Naive thymus-derived CD8-positive, alpha-beta T cell (primary cell): ENCODE measurements around the gene SLC7A8. TPM values are rescaled to one million over a fixed set of nuclear protein-coding genes. Genes with fewer than 3 reads are reported as not detected.

Experiments
- ATAC-seq, 2 donors: fragments of 150-1000 bp; cut with Tn5 transposase in 1 of 2; sonication (Bioruptor Pico), chemical (Tn5 transposase) in 1 of 2; 1 replicate in 1 of 2; 2 replicates in 1 of 2; pipeline ENCODE4 v1.10.0; 2021; ENCODE audit warnings: mild to moderate bottlenecking in 2 of 2, moderate library complexity in 2 of 2
- POLR2A ChIA-PET: fragments of 350-600 bp; sonication (Branson Sonifier 250); formaldehyde crosslinking; loops from one replicate; lab custom pipeline; 2021; ENCODE audit warnings: antibody characterized with exemption; lab: Charles Lee
- DNase-seq, 10 donors: peaks; one replicate each; pipeline versions ENCODE4 v3.0.0 to v3.0.0-alpha.2; 2020 to 2022
- H3K27ac Mint-ChIP-seq, 10 donors: one replicate each; pipeline ENCODE4 v1.8.0; 2020 to 2022; ENCODE audit warnings: mild to moderate bottlenecking in 10 of 10, mixed read lengths in 10 of 10, moderate library complexity in 4 of 10, inconsistent platforms in 1 of 10
- H3K27me3 Mint-ChIP-seq, 5 donors: one replicate each; pipeline ENCODE4 v1.8.0; 2021 to 2022; ENCODE audit warnings: mixed read lengths in 5 of 5
- H3K36me3 Mint-ChIP-seq, 3 donors: one replicate each; pipeline ENCODE4 v1.8.0; 2020 to 2022; ENCODE audit warnings: mixed read lengths in 3 of 3, mild to moderate bottlenecking in 2 of 3, inconsistent platforms in 1 of 3
- H3K4me1 Mint-ChIP-seq, 4 donors: one replicate each; pipeline ENCODE4 v1.8.0; 2021 to 2022; ENCODE audit warnings: mixed read lengths in 4 of 4
- H3K4me3 Mint-ChIP-seq, 10 donors: one replicate each; pipeline ENCODE4 v1.8.0; 2020 to 2022; ENCODE audit warnings: mild to moderate bottlenecking in 10 of 10, mixed read lengths in 10 of 10, moderate library complexity in 6 of 10, inconsistent platforms in 1 of 10
- H3K9me3 Mint-ChIP-seq, 9 donors: one replicate each; pipeline ENCODE4 v1.8.0; 2020 to 2022; ENCODE audit warnings: mixed read lengths in 9 of 9, mild to moderate bottlenecking in 3 of 9, inconsistent platforms in 1 of 9, moderate library complexity in 1 of 9
- polyA plus RNA-seq, 3 donors: library from polyadenylated mRNA; unstranded; fragments of 300-500 nt; fragmentation: Illumina TruSeq; gene quantifications; one replicate each; pipeline ENCODE4 v1.2.3, GENCODE V29; 2021
- total RNA-seq, 8 experiments: library from RNA in 2 of 8; stranded (reverse) in 2 of 8; gene quantifications; one replicate each; pipeline ENCODE4 v1.2.3 and lab custom pipeline; 2021 to 2026

Gene SLC7A8
- total and polyA plus RNA-seq, 5 experiments from 2014 or later = 4.0 to 12.8 (median 7.9) TPM

- H3K4me1 Mint-ChIP-seq = peaks cover 24 to 60% (median 34%) of the 10 kb centered on the region in 4 donors
- H3K9me3 Mint-ChIP-seq = no peaks in the 10 kb centered on the region
- POLR2A ChIA-PET = interaction anchor here (0.5 to 3.6 kb wide), 39 partner anchors 7 to 1659 kb away, joined by 3 to 123 read pairs (median 4); partner anchors contain the start of genes CEBPE, DCAF11, HAUS4 and IRF9
- ATAC-seq = peak; percentile 88
- H3K27ac Mint-ChIP-seq = no peak within 1 kb of the TSS
- DNase-seq = peak in 9 of 10 donors; percentile 81 to 100 (median 100)
- peaks cover 8 to 62% (median 14%) of the 10 kb centered on the region in 3 donors for H3K36me3 Mint-ChIP-seq
- H3K4me3 Mint-ChIP-seq = no peak within 1 kb of the TSS
- no peaks in the 10 kb centered on the region for H3K27me3 Mint-ChIP-seq
Measured at GRCh38 chr14:23095196-23096108, 88.0 kb downstream of the SLC7A8 start, which contains the start of gene C14orf119. C14orf119 (plus strand) TSS chr14:23095505; CDS start chr14:23097659, 2,154 bp downstream.

GRCh38 chr14:23094666-23095195 is 88.7 kb downstream of the SLC7A8 start, which contains the start of gene ACIN1:
ACIN1 (minus strand) TSS chr14:23095136; CDS start chr14:23095112, 24 bp downstream.
- POLR2A ChIA-PET = interaction anchor here (0.5 to 3.6 kb wide), 37 partner anchors 8 to 1658 kb away, joined by 3 to 123 read pairs (median 4); partner anchors contain the start of genes CEBPE, DCAF11, HAUS4 and LRP10
- ATAC-seq = peak; percentile 35 to 48

GRCh38 chr14:23093991-23094665 is 89.3 kb downstream of the SLC7A8 start:
- Mint-ChIP-seq H3K36me3 (peaks cover 12 to 66% (median 16%) of the 10 kb centered on the region in 3 donors), H3K4me3 (no peak overlapping the region), H3K4me1 (peaks cover 22 to 64% (median 34%) of the 10 kb centered on the region in 4 donors), H3K9me3 (no peaks in the 10 kb centered on the region), H3K27me3 (no peaks in the 10 kb centered on the region), H3K27ac (no peak overlapping the region)
- no peak for ATAC-seq
- DNase-seq = peak in 5 of 10 donors; percentile 70 to 87 (median 74)
- POLR2A ChIA-PET = interaction anchor here (0.6 to 3.6 kb wide), 22 partner anchors 9 to 1101 kb away, joined by 3 to 123 read pairs (median 6); partner anchors contain the start of genes CEBPE, DCAF11, NRL and OXA1L

More at GRCh38 chr14:23094666-23095195, 88.7 kb downstream of the SLC7A8 start, which contains the start of gene ACIN1:
- Mint-ChIP-seq H3K4me1 (peaks cover 22 to 64% (median 33%) of the 10 kb centered on the region in 4 donors), H3K9me3 (no peaks in the 10 kb centered on the region), H3K4me3 (no peak within 1 kb of the TSS), H3K27ac (no peak within 1 kb of the TSS), H3K36me3 (peaks cover 8 to 66% (median 16%) of the 10 kb centered on the region in 3 donors), H3K27me3 (no peaks in the 10 kb centered on the region)
- peak in 3 of 10 donors; percentile 67 to 100 (median 98) for DNase-seq

GRCh38 chr14:23093526-23093925 is 89.9 kb downstream of the SLC7A8 start:
- POLR2A ChIA-PET = interaction anchor here (2.5 to 3.6 kb wide), 4 partner anchors 16 to 208 kb away, joined by 15 to 123 read pairs (median 34); partner anchors contain the start of genes CEBPE and PPP1R3E
- H3K27ac Mint-ChIP-seq = peak overlapping the region in 3 of 10 donors; percentile 12 to 45 (median 12)
- peaks cover 12 to 66% (median 16%) of the 10 kb centered on the region in 3 donors for H3K36me3 Mint-ChIP-seq
- H3K9me3 Mint-ChIP-seq = no peaks in the 10 kb centered on the region
- no peak for ATAC-seq
- peaks cover 21 to 60% (median 31%) of the 10 kb centered on the region in 4 donors for H3K4me1 Mint-ChIP-seq
- no peaks in the 10 kb centered on the region for H3K27me3 Mint-ChIP-seq
- no peak for DNase-seq
- peak overlapping the region in 1 of 10 donors; percentile 54 for H3K4me3 Mint-ChIP-seq

- ATAC-seq = no peak
- H3K4me3 Mint-ChIP-seq = peak overlapping the region in 1 of 10 donors; percentile 54
- peaks cover 21 to 58% (median 29%) of the 10 kb centered on the region in 4 donors for H3K4me1 Mint-ChIP-seq
- H3K27me3 Mint-ChIP-seq = no peaks in the 10 kb centered on the region
- POLR2A ChIA-PET = interaction anchor here (3.6 kb wide), 1 partner anchor 208 kb away, joined by 41 read pairs; the partner anchor contains the start of gene PPP1R3E
- DNase-seq = no peak
- peaks cover 12 to 66% (median 16%) of the 10 kb centered on the region in 3 donors for H3K36me3 Mint-ChIP-seq
- H3K27ac Mint-ChIP-seq = peak overlapping the region in 2 of 10 donors; percentile 12 to 29
- H3K9me3 Mint-ChIP-seq = no peaks in the 10 kb centered on the region
Measured at GRCh38 chr14:23093104-23093503, 90.4 kb downstream of the SLC7A8 start.

- POLR2A ChIA-PET = interaction anchor here (0.6 to 1.7 kb wide), 6 partner anchors 9 to 162 kb away, joined by 3 to 7 read pairs (median 4); no protein-coding TSS in a partner anchor
- H3K36me3 Mint-ChIP-seq = peaks cover 8 to 70% (median 14%) of the 10 kb centered on the region in 3 donors
- DNase-seq (no peak), ATAC-seq (no peak)
- H3K27me3 Mint-ChIP-seq = no peaks in the 10 kb centered on the region
- peaks cover 19 to 51% (median 22%) of the 10 kb centered on the region in 4 donors for H3K4me1 Mint-ChIP-seq
- no peaks in the 10 kb centered on the region for H3K9me3 Mint-ChIP-seq
- peak overlapping the region in 3 of 10 donors; percentile 16 to 58 (median 37) for H3K4me3 Mint-ChIP-seq
- peak overlapping the region in 2 of 10 donors; percentile 13 to 15 for H3K27ac Mint-ChIP-seq
Measured at GRCh38 chr14:23091294-23092225, 91.9 kb downstream of the SLC7A8 start.

DNA sequence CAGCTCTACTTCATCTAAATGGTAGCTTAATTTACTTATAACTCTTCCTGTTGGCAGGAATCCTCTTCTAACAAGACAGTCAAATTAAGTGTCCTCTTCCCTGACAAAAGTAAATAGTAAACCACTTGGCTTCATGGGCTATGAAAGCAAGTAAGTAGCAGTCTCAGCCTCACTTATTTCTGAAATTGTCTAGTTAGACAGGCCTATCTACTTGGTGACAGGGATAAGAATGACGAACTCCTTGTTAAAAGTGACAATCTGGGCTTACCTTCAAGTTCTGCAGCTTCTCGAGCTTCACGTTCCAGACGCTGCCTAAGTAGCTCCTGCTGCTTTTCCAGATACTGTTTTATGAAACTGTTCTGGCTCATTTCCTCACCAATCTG is 93.2 kb downstream of the SLC7A8 start:
- Mint-ChIP-seq H3K4me1 (peaks cover 20 to 51% (median 25%) of the 10 kb centered on the region in 4 donors), H3K4me3 (no peak overlapping the region), H3K27ac (peak overlapping the region in 3 of 10 donors; percentile 11 to 57 (median 27)), H3K27me3 (no peaks in the 10 kb centered on the region), H3K9me3 (no peaks in the 10 kb centered on the region), H3K36me3 (peaks cover 8 to 83% (median 14%) of the 10 kb centered on the region in 3 donors)
- DNase-seq (no peak), ATAC-seq (no peak)
- POLR2A ChIA-PET = interaction anchor here (1.3 kb wide), 1 partner anchor 19 kb away, joined by 3 read pairs; no protein-coding TSS in a partner anchor

DNA sequence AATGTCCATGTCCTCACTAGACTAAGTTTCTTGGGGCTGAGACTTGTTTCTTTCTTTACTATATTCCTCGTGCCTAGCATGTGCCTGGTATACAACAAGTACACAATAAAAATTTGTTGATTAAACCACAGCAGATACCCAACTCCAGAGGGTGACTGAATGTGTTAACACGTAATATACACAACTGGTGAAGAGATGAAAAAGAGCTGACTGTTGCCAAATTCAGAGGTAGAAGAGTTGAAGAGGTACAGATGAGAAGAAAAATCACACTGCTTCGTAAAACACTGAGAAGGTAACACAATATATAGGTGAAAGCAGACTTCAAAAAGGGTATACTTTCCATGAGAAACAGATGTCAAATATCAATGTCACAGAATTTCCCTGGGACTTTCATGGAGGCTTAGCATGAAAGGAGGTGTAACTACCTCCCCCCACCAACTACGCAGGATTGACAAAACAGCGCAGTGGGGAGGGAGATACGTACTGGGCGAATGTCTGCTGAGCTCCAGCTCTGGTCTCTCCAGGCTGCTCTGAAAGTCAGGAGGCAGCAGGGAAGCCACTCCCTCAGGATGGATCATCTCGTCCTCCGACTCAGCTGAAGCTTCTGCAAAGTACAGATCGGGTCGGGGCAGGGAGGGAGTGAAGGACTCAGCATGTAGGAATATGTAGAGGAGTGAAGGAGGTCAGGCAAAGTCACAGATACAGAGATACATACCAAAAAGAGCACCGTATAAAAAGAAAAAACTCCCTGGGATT is 93.8 kb downstream of the SLC7A8 start:
- peaks cover 10 to 89% (median 16%) of the 10 kb centered on the region in 3 donors for H3K36me3 Mint-ChIP-seq
- H3K4me1 Mint-ChIP-seq = peaks cover 20 to 53% (median 26%) of the 10 kb centered on the region in 4 donors
- ATAC-seq (no peak), DNase-seq (no peak)
- H3K27ac Mint-ChIP-seq = peak overlapping the region in 1 of 10 donors; percentile 11
- H3K27me3 Mint-ChIP-seq = no peaks in the 10 kb centered on the region
- no peaks in the 10 kb centered on the region for H3K9me3 Mint-ChIP-seq
- POLR2A ChIA-PET = interaction anchor here (1.3 kb wide), 1 partner anchor 19 kb away, joined by 3 read pairs; no protein-coding TSS in a partner anchor
- H3K4me3 Mint-ChIP-seq = no peak overlapping the region

DNA sequence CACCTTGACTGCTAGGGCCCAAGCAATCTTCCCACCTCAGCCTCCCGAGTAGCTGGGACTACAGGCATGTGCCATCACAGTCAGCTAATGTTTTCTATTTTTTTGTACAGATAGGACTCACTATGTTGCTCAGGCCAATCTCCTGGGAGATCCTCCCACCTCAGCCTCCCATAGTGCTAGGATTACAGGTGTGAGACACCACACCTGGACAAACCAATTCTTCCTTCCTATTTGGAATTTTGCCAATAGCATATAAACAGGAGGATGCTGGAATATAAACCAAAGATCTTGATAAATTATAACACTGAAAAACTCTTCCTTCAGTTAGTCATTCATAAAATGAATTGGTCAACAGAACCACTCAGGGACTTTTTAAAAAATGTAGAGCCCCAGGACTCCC is 96.9 kb downstream of the SLC7A8 start:
- H3K9me3 Mint-ChIP-seq = no peaks in the 10 kb centered on the region
- POLR2A ChIA-PET = interaction anchor here (3.9 kb wide), 1 partner anchor 8 kb away, joined by 12 read pairs; the partner anchor contains the start of genes ACIN1 and C14orf119
- H3K27me3 Mint-ChIP-seq = no peaks in the 10 kb centered on the region
- DNase-seq (no peak), ATAC-seq (no peak)
- peaks cover 13 to 35% (median 25%) of the 10 kb centered on the region in 4 donors for H3K4me1 Mint-ChIP-seq
- no peak overlapping the region for H3K4me3 Mint-ChIP-seq
- peak overlapping the region in 5 of 10 donors; percentile 11 to 52 (median 28) for H3K27ac Mint-ChIP-seq
- peaks cover 7 to 96% (median 13%) of the 10 kb centered on the region in 3 donors for H3K36me3 Mint-ChIP-seq

- DNase-seq (no peak), ATAC-seq (no peak)
- Mint-ChIP-seq H3K4me3 (no peak overlapping the region), H3K4me1 (peaks cover 11 to 32% (median 23%) of the 10 kb centered on the region in 4 donors), H3K36me3 (peaks cover 11 to 95% (median 16%) of the 10 kb centered on the region in 3 donors), H3K27me3 (no peaks in the 10 kb centered on the region), H3K9me3 (no peaks in the 10 kb centered on the region), H3K27ac (peak overlapping the region in 3 of 10 donors; percentile 8 to 41 (median 28))
- POLR2A ChIA-PET = interaction anchor here (3.9 kb wide), 1 partner anchor 9 kb away, joined by 12 read pairs; the partner anchor contains the start of genes ACIN1 and C14orf119
Measured at GRCh38 chr14:23085458-23085857, 98.0 kb downstream of the SLC7A8 start.
